GM12873 (cell line): ENCODE results near the gene TMC2.

Experiments used
- TF ChIP-seq, protein P1 (sequence below): IDR thresholded peaks from 2 replicates; pipeline ENCODE4 v1.5.1; 2012; ENCODE audit warnings: low read depth, mild to moderate bottlenecking, moderate library complexity, low read length, control low read depth; ENCODE audit not compliant: insufficient read depth; ENCODE audit errors: missing control alignments

TMC2 gene

DNA sequence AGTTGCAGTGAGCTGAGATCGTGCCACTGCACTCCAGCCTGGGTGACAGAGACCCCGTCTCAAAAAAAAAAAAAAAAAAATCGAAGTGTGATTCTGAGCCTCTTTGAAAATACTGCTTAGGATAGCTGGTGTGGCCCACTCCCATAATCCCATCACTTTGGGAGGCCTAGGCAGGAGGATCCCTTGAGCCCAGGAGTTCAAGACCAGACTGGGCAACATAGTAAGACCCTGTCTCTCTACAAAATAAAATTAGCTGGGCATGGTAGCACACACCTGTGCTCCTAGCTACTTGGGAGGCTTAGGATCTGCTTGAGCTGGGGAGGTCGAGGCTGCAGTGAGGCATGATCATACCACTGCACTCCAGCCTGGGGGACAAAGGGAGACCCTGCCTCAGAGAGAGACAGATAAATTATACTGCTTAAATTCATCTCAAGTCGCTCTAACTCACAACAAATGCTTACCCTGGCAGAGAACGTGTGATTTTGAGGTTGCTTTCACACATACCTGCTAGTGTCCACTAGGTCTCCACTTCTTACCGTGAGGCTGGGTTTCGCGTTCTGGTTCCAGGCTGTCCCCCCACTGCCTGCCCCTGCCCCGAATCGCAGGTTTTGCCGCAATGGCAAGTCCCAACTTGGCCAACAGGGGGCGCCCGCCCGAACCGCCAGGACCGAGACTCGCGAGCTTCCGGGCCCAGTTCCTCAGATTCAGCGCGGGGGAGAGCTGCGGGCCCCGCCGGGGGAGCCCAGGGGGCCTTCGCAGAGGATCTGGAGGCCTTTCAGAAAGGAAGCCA is 12.3 kb upstream of the TMC2 start:
- TF ChIP-seq, protein P1, sequence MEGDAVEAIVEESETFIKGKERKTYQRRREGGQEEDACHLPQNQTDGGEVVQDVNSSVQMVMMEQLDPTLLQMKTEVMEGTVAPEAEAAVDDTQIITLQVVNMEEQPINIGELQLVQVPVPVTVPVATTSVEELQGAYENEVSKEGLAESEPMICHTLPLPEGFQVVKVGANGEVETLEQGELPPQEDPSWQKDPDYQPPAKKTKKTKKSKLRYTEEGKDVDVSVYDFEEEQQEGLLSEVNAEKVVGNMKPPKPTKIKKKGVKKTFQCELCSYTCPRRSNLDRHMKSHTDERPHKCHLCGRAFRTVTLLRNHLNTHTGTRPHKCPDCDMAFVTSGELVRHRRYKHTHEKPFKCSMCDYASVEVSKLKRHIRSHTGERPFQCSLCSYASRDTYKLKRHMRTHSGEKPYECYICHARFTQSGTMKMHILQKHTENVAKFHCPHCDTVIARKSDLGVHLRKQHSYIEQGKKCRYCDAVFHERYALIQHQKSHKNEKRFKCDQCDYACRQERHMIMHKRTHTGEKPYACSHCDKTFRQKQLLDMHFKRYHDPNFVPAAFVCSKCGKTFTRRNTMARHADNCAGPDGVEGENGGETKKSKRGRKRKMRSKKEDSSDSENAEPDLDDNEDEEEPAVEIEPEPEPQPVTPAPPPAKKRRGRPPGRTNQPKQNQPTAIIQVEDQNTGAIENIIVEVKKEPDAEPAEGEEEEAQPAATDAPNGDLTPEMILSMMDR: peak; percentile 91

DNA sequence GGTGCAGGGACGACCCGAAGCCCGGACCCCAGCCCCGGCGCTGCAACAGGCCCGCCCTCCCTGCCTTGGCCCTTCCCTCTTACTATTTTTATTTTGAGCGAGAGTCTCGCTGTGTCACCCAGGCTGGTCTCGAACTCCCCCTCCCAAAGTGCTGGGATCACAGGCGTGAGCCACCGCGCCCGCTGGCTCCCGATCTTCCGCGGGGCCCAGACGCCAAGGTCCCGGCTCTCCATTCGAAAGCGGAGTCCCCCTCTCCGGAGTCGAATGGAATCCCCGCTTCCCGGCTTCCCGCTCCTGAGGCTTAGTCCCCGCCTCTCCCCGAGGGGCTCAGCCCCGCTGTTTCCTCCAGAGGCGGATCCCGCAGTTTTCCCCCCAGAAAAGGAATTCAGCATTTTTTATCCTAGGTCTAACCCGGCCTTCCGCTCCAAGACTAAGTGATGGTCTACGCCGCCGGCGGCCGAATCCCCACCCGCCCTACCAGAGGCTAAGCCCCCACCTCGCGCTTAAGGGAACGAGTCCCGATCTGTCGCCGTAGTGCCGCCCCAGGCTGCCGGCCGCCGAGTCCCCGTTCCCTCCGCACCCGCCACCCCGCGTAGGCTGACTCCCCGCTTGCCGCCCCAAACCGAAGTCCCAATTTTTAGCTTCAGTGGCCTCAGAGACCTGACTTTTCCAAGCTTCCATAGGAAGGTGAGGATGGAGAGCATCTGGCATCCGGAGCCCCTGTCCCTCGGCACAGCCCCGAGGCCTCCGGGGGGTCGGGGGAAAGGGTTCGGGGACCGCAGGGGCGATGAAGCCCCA is 11.5 kb upstream of the TMC2 start:
- TF ChIP-seq, protein P1: no peak

DNA sequence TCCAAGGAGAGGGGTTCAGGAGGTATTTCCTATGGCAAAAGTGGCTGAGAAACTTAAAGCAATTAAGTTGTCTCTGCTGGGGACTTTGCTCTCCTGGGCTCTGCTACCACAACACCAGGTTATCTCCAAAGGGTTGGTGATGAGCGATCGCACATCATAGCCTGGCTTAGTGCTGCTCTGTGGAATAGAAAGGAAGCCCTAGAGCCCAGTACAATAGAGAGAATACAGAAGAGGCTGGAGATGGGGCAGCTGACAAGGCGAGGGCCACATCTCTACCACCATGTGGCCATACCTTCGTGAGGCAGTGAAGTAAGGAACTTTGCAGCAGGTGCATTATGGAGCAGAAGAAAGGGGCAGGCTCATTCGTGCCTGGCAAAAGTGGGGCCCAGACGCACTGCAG is 8.6 kb upstream of the TMC2 start:
- TF ChIP-seq, protein P1: no peak

DNA sequence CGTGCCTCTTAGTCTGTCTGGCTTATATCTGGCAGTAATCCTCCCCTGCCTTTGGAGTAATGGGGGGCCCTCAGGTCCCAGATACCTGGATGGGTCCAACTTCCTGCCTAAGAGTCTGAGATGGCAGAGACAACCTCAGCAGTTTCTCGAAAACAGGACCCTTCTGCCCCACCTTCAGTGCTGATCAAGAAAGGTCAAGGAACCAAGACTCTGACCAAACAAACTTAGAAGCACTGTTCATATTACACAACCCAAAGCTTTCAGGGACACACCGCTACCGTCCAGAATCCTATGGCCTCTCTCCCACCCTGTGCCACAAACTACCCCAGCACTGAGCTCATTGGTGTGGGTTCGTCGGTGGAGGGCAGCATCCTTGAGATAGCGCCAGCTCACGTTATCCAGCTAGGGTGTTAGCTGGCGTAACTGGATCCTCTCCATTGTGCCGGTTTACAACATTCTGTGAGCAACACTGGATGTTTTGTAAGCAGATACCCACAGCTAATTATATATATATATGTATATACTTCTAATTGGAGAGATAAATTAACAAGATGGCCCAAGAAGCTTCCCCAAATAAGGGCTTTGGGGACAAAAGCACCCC is 7.6 kb upstream of the TMC2 start:
- TF ChIP-seq, protein P1: no peak

- TF ChIP-seq, protein P1: no peak
Measured at GRCh38 chr20:2533118-2533517, 3.3 kb upstream of the TMC2 start.

GRCh38 chr20:2535711-2536559 is 438 bp upstream of the TMC2 start:
- TF ChIP-seq, protein P1: no peak
